Nephron (organoid): ENCODE results near the gene COQ2.
A peak's percentile ranks its signal among the peaks of the same experiment; 100 is the strongest.
"Not testable (repeated sequence)": the region's sequence is repeated elsewhere in the genome, so short reads cannot be mapped to it uniquely, and the experiment has no call there.

ENCODE experiments used
- H3K27ac Mint-ChIP-seq, 3 experiments: 2 replicates each; pipeline ENCODE4 v1.8.0; 2020; ENCODE audit warnings: mixed read lengths in 3 of 3, mild to moderate bottlenecking in 2 of 3, moderate library complexity in 1 of 3
- H3K27me3 Mint-ChIP-seq: 2 replicates; pipeline ENCODE4 v1.8.0; 2021; ENCODE audit warnings: low read depth, mild to moderate bottlenecking, moderate library complexity, mixed read lengths
- H3K36me3 Mint-ChIP-seq: 2 replicates; pipeline ENCODE4 v1.8.0; 2020; ENCODE audit warnings: low read depth, mixed read lengths
- H3K4me1 Mint-ChIP-seq: 2 replicates; pipeline ENCODE4 v1.8.0; 2020; ENCODE audit warnings: mixed read lengths
- H3K4me3 Mint-ChIP-seq, 3 experiments: 2 replicates each; pipeline ENCODE4 v1.8.0; 2020; ENCODE audit warnings: mild to moderate bottlenecking in 3 of 3, mixed read lengths in 3 of 3, moderate library complexity in 2 of 3
- H3K9me3 Mint-ChIP-seq: 2 replicates; pipeline ENCODE4 v1.8.0; 2020; ENCODE audit warnings: mixed read lengths
- TF ChIP-seq, protein P1 (sequence below), 3 experiments: fragments of 200-600 bp; sonication (generic); IDR thresholded peaks; one replicate each; pipeline ENCODE4 v1.5.0; 2021; ENCODE audit warnings: antibody characterized with exemption in 3 of 3; ENCODE audit not compliant: unreplicated experiment in 3 of 3

The COQ2 gene, protein sequence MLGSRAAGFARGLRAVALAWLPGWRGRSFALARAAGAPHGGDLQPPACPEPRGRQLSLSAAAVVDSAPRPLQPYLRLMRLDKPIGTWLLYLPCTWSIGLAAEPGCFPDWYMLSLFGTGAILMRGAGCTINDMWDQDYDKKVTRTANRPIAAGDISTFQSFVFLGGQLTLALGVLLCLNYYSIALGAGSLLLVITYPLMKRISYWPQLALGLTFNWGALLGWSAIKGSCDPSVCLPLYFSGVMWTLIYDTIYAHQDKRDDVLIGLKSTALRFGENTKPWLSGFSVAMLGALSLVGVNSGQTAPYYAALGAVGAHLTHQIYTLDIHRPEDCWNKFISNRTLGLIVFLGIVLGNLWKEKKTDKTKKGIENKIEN

DNA sequence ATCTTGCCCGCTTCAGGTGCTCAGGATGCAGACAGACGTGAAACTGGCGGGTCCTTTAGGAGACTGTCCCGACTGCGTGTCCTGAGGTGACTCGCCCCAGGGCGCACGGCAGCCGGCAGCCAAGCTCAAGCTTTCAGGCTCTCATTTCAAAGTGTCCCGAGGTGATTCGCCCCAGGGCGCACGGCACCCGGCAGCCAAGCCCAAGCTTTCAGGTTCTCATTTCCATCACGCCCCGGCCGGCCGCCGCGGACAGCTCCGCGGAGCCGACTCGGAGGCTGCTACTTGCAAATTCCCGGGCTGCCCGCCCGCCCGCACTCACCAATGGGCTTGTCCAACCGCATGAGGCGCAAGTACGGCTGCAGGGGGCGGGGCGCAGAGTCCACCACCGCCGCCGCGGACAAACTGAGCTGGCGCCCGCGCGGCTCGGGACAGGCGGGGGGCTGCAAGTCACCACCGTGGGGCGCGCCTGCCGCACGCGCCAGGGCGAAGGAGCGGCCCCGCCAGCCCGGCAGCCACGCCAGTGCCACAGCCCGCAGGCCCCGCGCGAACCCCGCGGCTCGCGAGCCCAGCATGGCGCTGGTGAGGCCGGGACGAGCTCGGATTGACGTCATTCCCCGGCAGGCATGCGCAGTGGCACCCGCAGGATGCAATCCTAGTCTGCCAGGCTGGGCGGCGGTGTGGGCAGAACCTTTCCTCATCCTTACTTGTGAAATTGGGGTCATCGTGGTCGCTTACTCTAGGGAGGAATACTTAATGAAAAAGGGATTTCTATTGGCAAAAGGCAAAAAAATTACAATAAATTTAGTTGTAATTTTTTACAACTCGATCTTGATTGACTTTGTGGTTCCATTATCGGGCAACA, at the start of gene COQ2:
Gene COQ2 (minus strand): TSS at position 606 of the 862 bp plus-strand sequence. CDS start 34 bp downstream, at position 572.
- H3K9me3 Mint-ChIP-seq = no peaks in the 10 kb centered on the region
- TF ChIP-seq, protein P1, sequence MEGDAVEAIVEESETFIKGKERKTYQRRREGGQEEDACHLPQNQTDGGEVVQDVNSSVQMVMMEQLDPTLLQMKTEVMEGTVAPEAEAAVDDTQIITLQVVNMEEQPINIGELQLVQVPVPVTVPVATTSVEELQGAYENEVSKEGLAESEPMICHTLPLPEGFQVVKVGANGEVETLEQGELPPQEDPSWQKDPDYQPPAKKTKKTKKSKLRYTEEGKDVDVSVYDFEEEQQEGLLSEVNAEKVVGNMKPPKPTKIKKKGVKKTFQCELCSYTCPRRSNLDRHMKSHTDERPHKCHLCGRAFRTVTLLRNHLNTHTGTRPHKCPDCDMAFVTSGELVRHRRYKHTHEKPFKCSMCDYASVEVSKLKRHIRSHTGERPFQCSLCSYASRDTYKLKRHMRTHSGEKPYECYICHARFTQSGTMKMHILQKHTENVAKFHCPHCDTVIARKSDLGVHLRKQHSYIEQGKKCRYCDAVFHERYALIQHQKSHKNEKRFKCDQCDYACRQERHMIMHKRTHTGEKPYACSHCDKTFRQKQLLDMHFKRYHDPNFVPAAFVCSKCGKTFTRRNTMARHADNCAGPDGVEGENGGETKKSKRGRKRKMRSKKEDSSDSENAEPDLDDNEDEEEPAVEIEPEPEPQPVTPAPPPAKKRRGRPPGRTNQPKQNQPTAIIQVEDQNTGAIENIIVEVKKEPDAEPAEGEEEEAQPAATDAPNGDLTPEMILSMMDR (IDR thresholded peaks at IDR 0.05; ENCODE audit: unreplicated experiment in 3 of 3) = peak; percentile 15 to 38 (median 35)
- no peaks in the 10 kb centered on the region for H3K27me3 Mint-ChIP-seq
- H3K27ac Mint-ChIP-seq = peak within 1 kb of the TSS; percentile 90 to 98 (median 96)
- H3K4me1 Mint-ChIP-seq = peaks cover 28% of the 10 kb centered on the region
- H3K4me3 Mint-ChIP-seq = peak within 1 kb of the TSS; percentile 96 to 97 (median 96)
- no peaks in the 10 kb centered on the region for H3K36me3 Mint-ChIP-seq

DNA sequence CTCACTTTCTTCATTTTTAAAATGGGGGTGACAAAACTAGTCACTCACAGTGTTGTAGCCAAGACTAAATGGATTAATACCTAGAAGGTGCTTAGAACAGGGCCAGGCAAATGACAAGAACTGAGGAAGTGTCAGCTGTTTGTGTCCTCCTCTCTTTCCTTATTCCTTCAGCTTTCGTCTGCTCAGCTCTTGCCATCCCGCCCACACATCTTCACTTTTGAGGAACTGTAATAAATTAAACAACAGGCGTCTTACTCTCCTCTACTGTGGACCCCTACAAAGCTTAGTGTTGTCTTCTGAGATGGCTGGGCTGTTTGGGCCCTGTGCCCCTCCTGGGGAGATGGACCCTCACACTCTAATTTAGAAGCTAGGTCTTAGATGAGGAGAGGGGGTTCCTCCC, 47.4 kb upstream of the COQ2 start:
- Mint-ChIP-seq H3K36me3 (no peaks in the 10 kb centered on the region), H3K9me3 (no peaks in the 10 kb centered on the region), H3K27me3 (peaks cover 72% of the 10 kb centered on the region), H3K4me1 (peaks cover 10% of the 10 kb centered on the region), H3K4me3 (peak overlapping the region in 1 of 3 experiments; percentile 17), H3K27ac (no peak overlapping the region)
- TF ChIP-seq, protein P1 (IDR thresholded peaks at IDR 0.05; ENCODE audit: unreplicated experiment in 3 of 3) = no peak

DNA sequence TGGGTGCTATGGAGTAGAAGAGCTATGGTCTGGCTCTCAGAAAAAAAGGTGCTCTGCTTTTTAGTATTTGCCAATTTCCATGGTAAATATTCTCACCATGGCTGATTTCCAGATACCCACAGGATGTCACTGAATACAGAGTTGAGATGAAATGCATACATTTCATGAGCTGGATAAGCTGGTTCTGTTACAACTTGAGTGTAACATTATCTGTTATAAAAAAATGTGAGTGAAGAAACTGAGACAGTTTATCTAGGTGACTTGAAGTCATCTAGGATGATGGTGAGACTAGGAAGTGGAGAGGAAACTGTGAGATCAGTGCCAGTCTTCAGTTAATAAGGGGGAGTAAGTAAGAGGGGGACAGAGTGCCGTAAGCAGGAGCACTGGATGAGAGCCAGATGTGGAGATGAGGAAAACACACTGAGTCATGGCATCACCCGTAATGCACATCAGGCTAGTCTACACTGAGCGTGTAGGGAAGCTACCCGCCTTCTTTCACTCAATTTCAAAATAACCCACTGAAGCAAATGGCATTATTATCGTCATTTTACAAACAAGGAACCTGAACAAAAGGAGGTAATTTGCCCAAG, 45.0 kb upstream of the COQ2 start:
- Mint-ChIP-seq H3K4me3 (no peak overlapping the region), H3K27ac (no peak overlapping the region), H3K27me3 (peaks cover 49% of the 10 kb centered on the region), H3K9me3 (no peaks in the 10 kb centered on the region), H3K36me3 (no peaks in the 10 kb centered on the region), H3K4me1 (no peaks in the 10 kb centered on the region)
- TF ChIP-seq, protein P1 (IDR thresholded peaks at IDR 0.05; ENCODE audit: unreplicated experiment in 3 of 3) = no peak

DNA sequence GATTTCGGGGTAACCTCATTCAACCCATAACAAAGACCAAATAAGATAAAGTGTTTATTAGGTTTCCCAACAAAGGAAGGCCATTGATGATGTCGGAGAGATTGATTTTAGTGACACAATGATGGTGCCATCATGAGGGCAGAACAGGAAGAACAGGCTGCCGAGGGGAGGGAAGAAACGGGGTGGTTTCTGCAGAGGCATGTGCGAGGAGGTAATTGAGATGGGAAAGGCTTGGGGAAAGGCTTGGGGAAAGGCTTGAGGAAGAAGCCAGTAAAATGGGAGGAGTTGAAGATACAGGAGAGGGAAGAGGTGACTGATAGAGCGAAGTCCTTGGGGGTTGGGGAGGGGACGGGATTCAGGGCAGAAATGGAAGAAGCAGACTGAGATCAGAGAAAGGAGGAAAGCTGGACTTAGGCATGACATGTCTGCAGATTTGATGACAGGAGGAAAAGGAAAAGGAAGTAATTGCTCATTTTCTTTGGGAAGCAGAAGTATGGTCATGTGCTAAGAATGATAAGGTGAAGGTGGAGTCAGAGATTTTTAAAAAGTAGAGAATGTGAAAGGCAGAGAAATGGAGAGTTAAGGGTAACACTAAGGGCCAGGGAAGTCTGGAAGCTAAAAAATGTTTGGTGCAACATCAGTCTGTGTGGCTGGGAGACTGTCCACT, 44.1 kb upstream of the COQ2 start:
- no peaks in the 10 kb centered on the region for H3K4me1 Mint-ChIP-seq
- H3K27me3 Mint-ChIP-seq = peaks cover 39% of the 10 kb centered on the region
- no peak overlapping the region for H3K4me3 Mint-ChIP-seq
- H3K36me3 Mint-ChIP-seq = no peaks in the 10 kb centered on the region
- H3K9me3 Mint-ChIP-seq = no peaks in the 10 kb centered on the region
- TF ChIP-seq, protein P1 (IDR thresholded peaks at IDR 0.05; ENCODE audit: unreplicated experiment in 3 of 3) = no peak
- no peak overlapping the region for H3K27ac Mint-ChIP-seq

DNA sequence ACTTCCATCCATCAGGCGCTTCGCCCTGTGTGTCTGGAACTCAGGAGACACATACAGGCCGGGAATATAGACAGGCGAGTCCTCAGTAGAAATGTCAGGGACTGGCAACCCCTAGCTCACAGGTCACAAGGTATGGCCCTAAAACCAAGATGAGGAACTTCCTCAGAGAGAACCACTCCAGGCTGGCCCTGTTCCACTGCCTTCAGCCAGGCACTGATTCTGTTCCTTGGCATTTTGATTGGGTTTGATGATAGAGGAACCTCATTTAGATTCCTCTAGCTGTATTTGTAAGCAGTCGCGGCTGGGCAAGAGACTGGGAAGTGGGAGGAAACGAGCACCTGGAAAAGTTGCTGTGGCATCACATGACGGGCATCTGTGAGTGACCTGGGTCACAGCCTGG, 41.9 kb upstream of the COQ2 start:
- H3K4me3 Mint-ChIP-seq = no peak overlapping the region
- peaks cover 22% of the 10 kb centered on the region for H3K27me3 Mint-ChIP-seq
- H3K9me3 Mint-ChIP-seq = no peaks in the 10 kb centered on the region
- no peaks in the 10 kb centered on the region for H3K4me1 Mint-ChIP-seq
- no peaks in the 10 kb centered on the region for H3K36me3 Mint-ChIP-seq
- TF ChIP-seq, protein P1 (IDR thresholded peaks at IDR 0.05; ENCODE audit: unreplicated experiment in 3 of 3) = no peak
- no peak overlapping the region for H3K27ac Mint-ChIP-seq

DNA sequence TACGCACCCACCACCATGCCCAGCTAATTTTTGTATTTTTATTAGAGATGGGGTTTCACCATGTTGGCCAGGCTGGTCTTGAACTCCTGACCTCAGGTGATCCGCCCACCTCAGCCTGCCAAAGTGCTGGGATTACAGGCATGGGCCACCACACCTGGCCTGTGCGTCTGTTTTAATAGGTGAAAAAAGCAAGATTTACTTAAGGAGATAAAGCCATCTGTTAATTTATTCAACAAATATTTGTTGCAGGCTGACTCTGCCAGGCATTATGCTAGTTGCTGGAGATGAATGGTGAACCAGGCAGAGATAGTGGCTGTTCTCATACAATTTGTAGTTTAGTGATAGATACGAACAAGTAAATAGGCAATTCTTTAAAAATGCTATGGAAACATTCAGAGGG, 40.7 kb upstream of the COQ2 start:
- H3K27me3 Mint-ChIP-seq = peaks cover 23% of the 10 kb centered on the region
- not testable (repeated sequence) for H3K4me3 Mint-ChIP-seq

More for the DNA sequence above, 40.7 kb upstream of the COQ2 start:
- not testable (repeated sequence) for H3K9me3 Mint-ChIP-seq, H3K27ac Mint-ChIP-seq, H3K36me3 Mint-ChIP-seq, H3K4me1 Mint-ChIP-seq
